NCI-H2029 (cell line): ENCODE data around the gene RAD51B.

Experiments
- DNase-seq: peaks from one replicate; lab custom pipeline; 2025; lab: John Stamatoyannopoulos, UW

RAD51B gene

GRCh38 chr14:68775614-68776126 lies 956.1 kb downstream of the RAD51B start:
- no peak for DNase-seq

GRCh38 chr14:68777644-68778043 lies 958.1 kb downstream of the RAD51B start:
- DNase-seq = no peak
